CD4-positive, alpha-beta T cell treated with Interleukin-17A for 1 hour (primary cell): Measurements from ENCODE around the gene NANOG.
"Not testable (repeated sequence)": the region's sequence is repeated elsewhere in the genome, so short reads cannot be mapped to it uniquely, and the experiment has no call there.

ENCODE experiments used
- DNase-seq: peaks from one replicate; pipeline ENCODE4 v3.0.0-alpha.2; 2020

The NANOG gene

GRCh38 chr12:7788884-7789528, at the start of gene NANOG:
Gene NANOG (plus strand): TSS chr12:7789402. CDS start chr12:7789615, 213 bp downstream.
- not testable (repeated sequence) for DNase-seq

GRCh38 chr12:7747246-7747645, 42.0 kb upstream of the NANOG start, which contains the start of gene CLEC4C:
Gene CLEC4C (minus strand): TSS chr12:7747375. CDS start chr12:7747348, 27 bp downstream.
- no peak for DNase-seq

- no peak for DNase-seq
Measured at GRCh38 chr12:7748852-7749251, 40.4 kb upstream of the NANOG start.

- no peak for DNase-seq
Measured at GRCh38 chr12:7749442-7749841, 39.8 kb upstream of the NANOG start.

- no peak for DNase-seq
Measured at GRCh38 chr12:7750350-7750749, 38.9 kb upstream of the NANOG start.

GRCh38 chr12:7751394-7751793, 37.8 kb upstream of the NANOG start:
- no peak for DNase-seq

- peak; percentile 10 for DNase-seq
Measured at GRCh38 chr12:7751941-7752922, 37.0 kb upstream of the NANOG start.

GRCh38 chr12:7755668-7756067, 33.5 kb upstream of the NANOG start:
- peak; percentile 41 for DNase-seq

GRCh38 chr12:7756993-7757392, 32.2 kb upstream of the NANOG start:
- no peak for DNase-seq

GRCh38 chr12:7758766-7759140, 30.4 kb upstream of the NANOG start:
- DNase-seq, result no peak

- no peak for DNase-seq
Measured at GRCh38 chr12:7769999-7770398, 19.2 kb upstream of the NANOG start.

- no peak for DNase-seq
Measured at GRCh38 chr12:7781274-7781673, 7.9 kb upstream of the NANOG start.

- DNase-seq, result no peak
Measured at GRCh38 chr12:7782055-7782454, 7.1 kb upstream of the NANOG start.

- not testable (repeated sequence) for DNase-seq
Measured at GRCh38 chr12:7783433-7783832, 5.8 kb upstream of the NANOG start.

- DNase-seq, result no peak
Measured at GRCh38 chr12:7784701-7785100, 4.5 kb upstream of the NANOG start.

GRCh38 chr12:7787574-7788293, 1.5 kb upstream of the NANOG start:
- no peak for DNase-seq

- no peak for DNase-seq
Measured at GRCh38 chr12:7788294-7788660, 925 bp upstream of the NANOG start.

GRCh38 chr12:7793211-7793610, 4.0 kb downstream of the NANOG start:
- no peak for DNase-seq

GRCh38 chr12:7797269-7797668, 8.1 kb downstream of the NANOG start:
- DNase-seq, result not testable (repeated sequence)

GRCh38 chr12:7797698-7798398, 8.6 kb downstream of the NANOG start:
- DNase-seq, result no peak

GRCh38 chr12:7798750-7799308, 9.6 kb downstream of the NANOG start:
- DNase-seq, result not testable (repeated sequence)

- DNase-seq, result no peak
Measured at GRCh38 chr12:7801460-7801859, 12.3 kb downstream of the NANOG start.
